Esophagus (tissue), 2 donors: Measurements from ENCODE around the gene SHTN1. TPM values are rescaled to one million over a fixed set of nuclear protein-coding genes. Genes with fewer than 3 reads are reported as not detected.

Source experiments
- H3K27ac ChIP-seq, 2 donors: one replicate each; pipeline ENCODE4 v1.5.1; 2013; ENCODE audit warnings: low read depth in 2 of 2, mild to moderate bottlenecking in 2 of 2, inconsistent platforms in 1 of 2, low read length in 1 of 2, moderate library complexity in 1 of 2
- H3K27me3 ChIP-seq, 2 donors: one replicate each; pipeline ENCODE4 v1.6.1; 2013; ENCODE audit warnings: low read length in 2 of 2, control low read depth in 1 of 2, mild to moderate bottlenecking in 1 of 2; ENCODE audit not compliant: insufficient read depth in 2 of 2, control insufficient read depth in 1 of 2
- H3K36me3 ChIP-seq, 2 donors: one replicate each; pipeline ENCODE4 v1.6.1; 2013; ENCODE audit warnings: low read length in 1 of 2; ENCODE audit not compliant: control insufficient read depth in 2 of 2, insufficient read depth in 2 of 2
- H3K4me1 ChIP-seq, 2 donors: one replicate each; pipeline ENCODE4 v1.6.1; 2013; ENCODE audit warnings: low read length in 1 of 2; ENCODE audit not compliant: control insufficient read depth in 2 of 2, insufficient read depth in 2 of 2
- H3K4me3 ChIP-seq, 2 donors: one replicate each; pipeline ENCODE4 v1.5.1; 2013; ENCODE audit warnings: low read length in 2 of 2, mild to moderate bottlenecking in 2 of 2, low read depth in 1 of 2, moderate library complexity in 1 of 2
- H3K9me3 ChIP-seq, 2 donors: one replicate each; pipeline ENCODE4 v1.6.1; 2013; ENCODE audit warnings: mild to moderate bottlenecking in 2 of 2, low read depth in 1 of 2, low read length in 1 of 2, moderate library complexity in 1 of 2; ENCODE audit not compliant: control insufficient read depth in 2 of 2, insufficient read depth in 1 of 2
- WGBS, 2 donors: extraction: QIAGEN DNeasy Blood & Tissue Kit; methylation state at CpG; one replicate each; pipeline ENCODE4 v1.1.7; 2013; 5-methylcytosine and 5-hydroxymethylcytosine counted together
- polyA plus RNA-seq, 2 donors: library from polyadenylated mRNA; stranded (reverse); fragments of 200-250 nt; gene quantifications; one replicate each; pipeline ENCODE4 v1.2.3, GENCODE V29; 2013
- donor health status: healthy with polysubstance abuse.
- donor health status: Bipolar disorder and iron deficiency.

Gene SHTN1
- 1 to 10 TPM; 6.1 to 6.5 TPM for polyA plus RNA-seq

GRCh38 chr10:117005026-117005526 lies at the start of gene SHTN1:
Gene SHTN1 (minus strand): TSS chr10:117005187. CDS start chr10:117005079, 108 bp downstream.
- H3K27me3 ChIP-seq = no peaks in the 10 kb centered on the region
- WGBS, 2 donors = 0 to 1% methylated on average over 34 to 46 of the region's 46 CpGs
- H3K9me3 ChIP-seq = no peaks in the 10 kb centered on the region
- H3K27ac ChIP-seq = peak within 1 kb of the TSS; percentile 93
- no peaks in the 10 kb centered on the region for H3K36me3 ChIP-seq
- peaks cover 0 to 4% of the 10 kb centered on the region in 2 donors for H3K4me1 ChIP-seq
- peak within 1 kb of the TSS; percentile 64 to 84 for H3K4me3 ChIP-seq

- Histone ChIP-seq H3K27me3 (no peaks in the 10 kb centered on the region), H3K36me3 (no peaks in the 10 kb centered on the region), H3K9me3 (peaks cover 0 to 3% of the 10 kb centered on the region in 2 donors), H3K27ac (no peak overlapping the region), H3K4me1 (no peaks in the 10 kb centered on the region), H3K4me3 (no peak overlapping the region)
- WGBS, 2 donors = 79 to 93% methylated on average over 1 of the region's 1 CpG
Measured at GRCh38 chr10:117053482-117053881, 48.5 kb upstream of the SHTN1 start.

GRCh38 chr10:117047947-117048346 lies 43.0 kb upstream of the SHTN1 start:
- no peaks in the 10 kb centered on the region for H3K9me3 ChIP-seq
- no peaks in the 10 kb centered on the region for H3K36me3 ChIP-seq
- H3K27me3 ChIP-seq = no peaks in the 10 kb centered on the region
- 53 to 72% methylated on average over 2 of the region's 2 CpGs for WGBS, 2 donors
- H3K27ac ChIP-seq = no peak overlapping the region
- H3K4me1 ChIP-seq = no peaks in the 10 kb centered on the region
- no peak overlapping the region for H3K4me3 ChIP-seq

- Histone ChIP-seq H3K27ac (no peak overlapping the region), H3K9me3 (no peaks in the 10 kb centered on the region), H3K36me3 (no peaks in the 10 kb centered on the region), H3K4me1 (no peaks in the 10 kb centered on the region), H3K27me3 (peaks cover 0 to 2% of the 10 kb centered on the region in 2 donors), H3K4me3 (no peak overlapping the region)
- WGBS, 2 donors = 87 to 92% methylated on average over 8 of the region's 8 CpGs
Measured at GRCh38 chr10:117016266-117016665, 11.3 kb upstream of the SHTN1 start.

- Histone ChIP-seq H3K36me3 (no peaks in the 10 kb centered on the region), H3K4me1 (no peaks in the 10 kb centered on the region), H3K9me3 (no peaks in the 10 kb centered on the region), H3K27me3 (peaks cover 0 to 3% of the 10 kb centered on the region in 2 donors), H3K27ac (no peak overlapping the region), H3K4me3 (no peak overlapping the region)
Measured at GRCh38 chr10:117014835-117015234, 9.8 kb upstream of the SHTN1 start.

- H3K4me3 ChIP-seq = no peak overlapping the region
- peaks cover 0 to 4% of the 10 kb centered on the region in 2 donors for H3K4me1 ChIP-seq
- H3K27ac ChIP-seq = no peak overlapping the region
- H3K27me3 ChIP-seq = peaks cover 0 to 3% of the 10 kb centered on the region in 2 donors
- H3K9me3 ChIP-seq = no peaks in the 10 kb centered on the region
- no peaks in the 10 kb centered on the region for H3K36me3 ChIP-seq
- WGBS, 2 donors = 83 to 89% methylated on average over 3 of the region's 3 CpGs
Measured at GRCh38 chr10:117007080-117007479, 2.1 kb upstream of the SHTN1 start.

- H3K4me1 ChIP-seq = peaks cover 0 to 4% of the 10 kb centered on the region in 2 donors
- H3K4me3 ChIP-seq = peak overlapping the region; percentile 64 to 84
- WGBS, 2 donors = 12 to 17% methylated on average over 21 of the region's 21 CpGs
- no peaks in the 10 kb centered on the region for H3K36me3 ChIP-seq
- H3K9me3 ChIP-seq = no peaks in the 10 kb centered on the region
- peak overlapping the region in 1 of 2 donors; percentile 93 for H3K27ac ChIP-seq
- H3K27me3 ChIP-seq = no peaks in the 10 kb centered on the region
Measured at GRCh38 chr10:117005527-117006055, 604 bp upstream of the SHTN1 start.

- Histone ChIP-seq H3K36me3 (no peaks in the 10 kb centered on the region), H3K27ac (peak overlapping the region; percentile 93), H3K4me3 (peak overlapping the region; percentile 64 to 84), H3K4me1 (peaks cover 0 to 4% of the 10 kb centered on the region in 2 donors), H3K9me3 (no peaks in the 10 kb centered on the region), H3K27me3 (no peaks in the 10 kb centered on the region)
- 3 to 4% methylated on average over 47 of the region's 47 CpGs for WGBS, 2 donors
Measured at GRCh38 chr10:117004227-117005025, 561 bp downstream of the SHTN1 start.

GRCh38 chr10:117003336-117003735 lies 1.7 kb downstream of the SHTN1 start:
- H3K4me3 ChIP-seq = no peak overlapping the region
- 95 to 96% methylated on average over 6 of the region's 6 CpGs for WGBS, 2 donors
- H3K27me3 ChIP-seq = no peaks in the 10 kb centered on the region
- no peaks in the 10 kb centered on the region for H3K9me3 ChIP-seq
- H3K36me3 ChIP-seq = no peaks in the 10 kb centered on the region
- H3K4me1 ChIP-seq = peaks cover 0 to 4% of the 10 kb centered on the region in 2 donors
- H3K27ac ChIP-seq = no peak overlapping the region
